ENCODE data around the gene TRIM43B.
A peak's percentile ranks its signal among the peaks of the same experiment; 100 is the strongest.
"Not testable (repeated sequence)": the region's sequence is repeated elsewhere in the genome, so short reads cannot be mapped to it uniquely, and the experiment has no call there.

TRIM43B gene

GRCh38 chr2:95484654-95485053 lies at the start of gene TRIM43B:
Gene TRIM43B, minus strand, starts transcription at chr2:95484754. Its CDS starts 2,040 bp downstream, at chr2:95482714.
- in situ Hi-C loops (cut with MboI; ENCODE audit: low sequenced_read_pairs, unreplicated experiment); DNase-seq (ENCODE audit: low spot score): not testable (repeated sequence)

DNA sequence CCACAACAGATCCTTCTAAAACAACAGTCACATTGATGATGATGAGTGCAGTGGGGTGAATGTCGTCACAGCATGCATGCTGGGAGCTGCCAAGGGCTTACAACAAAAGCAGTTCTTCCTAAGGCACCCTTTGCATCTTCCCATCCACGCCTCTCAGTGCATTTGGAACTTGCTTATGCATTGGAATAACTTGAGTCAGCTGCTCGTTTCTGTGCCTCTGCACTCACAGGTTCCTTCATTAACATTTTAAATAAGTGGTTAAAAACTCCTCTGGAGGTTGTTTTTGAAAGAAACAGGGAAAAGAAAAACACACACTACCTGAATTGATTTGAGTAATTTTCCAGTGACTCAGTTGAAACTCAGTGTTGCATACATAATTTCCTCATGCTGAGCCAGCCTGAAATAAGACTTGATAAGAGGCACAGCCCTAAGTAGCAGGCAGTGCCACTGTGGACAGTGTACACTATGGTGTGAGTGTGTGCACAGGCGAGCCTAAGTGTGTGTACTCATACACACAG lies 46.8 kb upstream of the TRIM43B start:
- DNase-seq (ENCODE audit: low spot score), result no peak
- TF ChIP-seq, protein P1, sequence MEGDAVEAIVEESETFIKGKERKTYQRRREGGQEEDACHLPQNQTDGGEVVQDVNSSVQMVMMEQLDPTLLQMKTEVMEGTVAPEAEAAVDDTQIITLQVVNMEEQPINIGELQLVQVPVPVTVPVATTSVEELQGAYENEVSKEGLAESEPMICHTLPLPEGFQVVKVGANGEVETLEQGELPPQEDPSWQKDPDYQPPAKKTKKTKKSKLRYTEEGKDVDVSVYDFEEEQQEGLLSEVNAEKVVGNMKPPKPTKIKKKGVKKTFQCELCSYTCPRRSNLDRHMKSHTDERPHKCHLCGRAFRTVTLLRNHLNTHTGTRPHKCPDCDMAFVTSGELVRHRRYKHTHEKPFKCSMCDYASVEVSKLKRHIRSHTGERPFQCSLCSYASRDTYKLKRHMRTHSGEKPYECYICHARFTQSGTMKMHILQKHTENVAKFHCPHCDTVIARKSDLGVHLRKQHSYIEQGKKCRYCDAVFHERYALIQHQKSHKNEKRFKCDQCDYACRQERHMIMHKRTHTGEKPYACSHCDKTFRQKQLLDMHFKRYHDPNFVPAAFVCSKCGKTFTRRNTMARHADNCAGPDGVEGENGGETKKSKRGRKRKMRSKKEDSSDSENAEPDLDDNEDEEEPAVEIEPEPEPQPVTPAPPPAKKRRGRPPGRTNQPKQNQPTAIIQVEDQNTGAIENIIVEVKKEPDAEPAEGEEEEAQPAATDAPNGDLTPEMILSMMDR (IDR thresholded peaks at IDR 0.05; ENCODE audit: borderline replicate concordance, control extremely low read depth, extremely low read depth, insufficient read depth, missing control alignments), result no peak
- in situ Hi-C loops (cut with MboI; ENCODE audit: low sequenced_read_pairs, unreplicated experiment), result no loop called here

- in situ Hi-C loops (cut with MboI; ENCODE audit: low sequenced_read_pairs, unreplicated experiment), result no loop called here
Observed at GRCh38 chr2:95530734-95531133, 46.2 kb upstream of the TRIM43B start.

DNA sequence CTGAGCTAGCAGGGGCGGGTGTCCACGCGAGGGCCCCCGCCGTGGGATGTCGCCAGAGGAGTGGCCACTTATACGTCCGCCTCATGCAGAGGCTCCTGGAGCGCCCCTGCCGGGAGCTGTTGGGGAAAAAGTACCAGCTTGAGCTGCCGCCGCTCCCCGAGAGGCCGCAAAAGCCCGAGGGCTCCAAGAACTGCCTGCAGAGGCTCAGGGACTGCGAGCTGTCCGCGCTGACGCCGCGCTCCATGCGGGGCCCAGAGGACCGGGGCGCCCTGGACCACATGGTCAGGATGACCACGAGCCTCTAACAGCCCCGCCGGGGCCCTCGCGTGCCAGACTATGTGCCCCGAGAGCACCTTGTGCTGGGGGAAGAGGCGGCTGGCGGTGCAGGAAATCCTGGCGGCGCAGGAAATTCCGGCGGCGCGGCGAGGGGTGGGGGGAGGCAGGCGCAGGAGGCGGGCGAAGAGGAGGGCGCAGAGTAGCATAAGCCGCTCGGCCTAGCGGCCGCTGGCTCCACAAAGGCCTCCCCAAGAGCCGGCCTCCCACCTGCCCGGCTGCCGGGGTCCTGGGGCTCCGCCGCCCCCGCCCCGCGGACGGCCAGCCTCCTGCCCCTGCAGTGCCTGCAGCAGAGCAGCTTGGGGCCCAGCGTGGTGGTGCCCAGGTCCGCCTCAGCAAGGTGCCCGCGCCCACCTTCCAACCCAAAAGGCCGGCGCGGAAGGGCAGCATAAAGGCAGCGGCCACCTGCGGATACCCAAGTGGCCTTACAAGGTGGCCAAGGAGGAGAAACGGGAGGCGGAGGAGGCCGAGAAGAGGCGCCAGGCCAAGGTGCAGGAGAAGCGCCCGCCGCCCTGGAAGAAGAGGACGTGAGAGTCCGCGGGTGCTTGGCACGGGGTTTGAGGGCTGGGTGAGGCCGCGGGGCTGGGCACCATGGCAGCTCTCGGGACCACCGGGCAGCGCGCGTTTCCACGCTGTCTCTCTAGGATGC lies 42.1 kb upstream of the TRIM43B start:
- in situ Hi-C loops (cut with MboI; ENCODE audit: low sequenced_read_pairs, unreplicated experiment), result no loop called here
- DNase-seq (ENCODE audit: low spot score), result peak; percentile 79
- TF ChIP-seq, protein P1 (IDR thresholded peaks at IDR 0.05; ENCODE audit: borderline replicate concordance, control extremely low read depth, extremely low read depth, insufficient read depth, missing control alignments), result peak; percentile 26

More at GRCh38 chr2:95530734-95531133, 46.2 kb upstream of the TRIM43B start:
- TF ChIP-seq, protein P1 (IDR thresholded peaks at IDR 0.05; ENCODE audit: borderline replicate concordance, control extremely low read depth, extremely low read depth, insufficient read depth, missing control alignments), result no peak
- peak; percentile 60 for DNase-seq (ENCODE audit: low spot score)

DNA sequence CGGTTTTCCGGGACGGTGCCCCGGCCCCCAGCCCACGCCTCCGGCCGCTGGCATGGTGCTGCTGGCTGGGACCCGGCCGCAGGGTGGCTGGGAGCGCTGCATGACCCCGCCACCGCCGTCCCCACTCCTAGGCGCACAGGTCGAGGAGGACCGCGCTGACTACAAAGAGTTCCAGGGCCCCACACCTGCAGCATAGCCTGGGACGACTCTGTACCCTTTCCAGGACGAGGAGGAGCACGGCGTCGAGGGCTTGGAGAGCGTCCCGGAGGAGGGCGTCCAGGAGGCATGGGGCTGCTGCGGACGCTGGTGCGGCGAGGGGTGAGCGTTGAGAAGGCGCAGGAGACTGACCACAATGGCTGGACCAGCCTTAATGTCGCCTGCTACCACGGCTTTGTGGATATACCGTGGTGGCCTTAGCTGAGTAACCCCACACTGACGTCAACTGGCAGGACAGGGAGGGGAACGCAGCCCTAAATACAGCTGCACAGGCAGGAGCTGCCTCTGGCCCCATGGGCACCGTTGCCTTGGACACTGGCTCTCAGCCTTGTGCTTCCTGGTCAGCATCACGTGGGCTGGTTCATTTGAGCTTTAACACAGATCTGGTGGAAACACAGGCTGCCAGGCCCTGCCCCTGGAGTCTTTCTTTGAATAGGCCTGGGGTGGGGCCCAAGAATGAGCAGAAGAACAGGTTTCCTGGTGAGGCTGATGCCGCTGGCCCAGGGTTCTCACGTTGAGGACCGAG lies 40.9 kb upstream of the TRIM43B start:
- in situ Hi-C loops (cut with MboI; ENCODE audit: low sequenced_read_pairs, unreplicated experiment), result no loop called here
- TF ChIP-seq, protein P1 (IDR thresholded peaks at IDR 0.05; ENCODE audit: borderline replicate concordance, control extremely low read depth, extremely low read depth, insufficient read depth, missing control alignments), result no peak
- DNase-seq (ENCODE audit: low spot score), result peak; percentile 26

GRCh38 chr2:95524195-95524594 lies 39.6 kb upstream of the TRIM43B start:
- TF ChIP-seq, protein P1 (IDR thresholded peaks at IDR 0.05; ENCODE audit: borderline replicate concordance, control extremely low read depth, extremely low read depth, insufficient read depth, missing control alignments), result no peak
- in situ Hi-C loops (cut with MboI; ENCODE audit: low sequenced_read_pairs, unreplicated experiment), result no loop called here
- no peak for DNase-seq (ENCODE audit: low spot score)
